Osteocyte (in vitro differentiated cells): ENCODE results near the gene NPPA. TPM values are rescaled to one million over a fixed set of nuclear protein-coding genes. Genes with fewer than 3 reads are reported as not detected.

Experiments
- DNase-seq: peaks from one replicate; pipeline ENCODE4 v3.0.0; 2021; ENCODE audit warnings: mixed read lengths; ENCODE audit not compliant: unreplicated experiment; ENCODE audit errors: extremely low spot score
- H3K27ac Mint-ChIP-seq: one replicate; pipeline ENCODE4 v1.8.0; 2021; ENCODE audit warnings: mild to moderate bottlenecking, mixed read lengths; ENCODE audit not compliant: unreplicated experiment
- H3K27me3 Mint-ChIP-seq: one replicate; pipeline ENCODE4 v1.8.0; 2021; ENCODE audit warnings: mixed read lengths; ENCODE audit not compliant: unreplicated experiment
- H3K36me3 Mint-ChIP-seq: one replicate; pipeline ENCODE4 v1.8.0; 2021; ENCODE audit warnings: mixed read lengths; ENCODE audit not compliant: unreplicated experiment
- H3K4me1 Mint-ChIP-seq: one replicate; pipeline ENCODE4 v1.8.0; 2021; ENCODE audit warnings: mixed read lengths; ENCODE audit not compliant: unreplicated experiment
- H3K4me3 Mint-ChIP-seq: one replicate; pipeline ENCODE4 v1.8.0; 2021; ENCODE audit warnings: mild to moderate bottlenecking, moderate library complexity, mixed read lengths; ENCODE audit not compliant: unreplicated experiment
- H3K9me3 Mint-ChIP-seq: one replicate; pipeline ENCODE4 v1.8.0; 2021; ENCODE audit warnings: mixed read lengths; ENCODE audit not compliant: unreplicated experiment
- CTCF ChIP-seq: fragments of 200-600 bp; sonication (generic); IDR thresholded peaks from 2 replicates; pipeline ENCODE4 v1.5.0; 2021; ENCODE audit warnings: antibody characterized with exemption, mild to moderate bottlenecking, moderate library complexity
- total RNA-seq: library from RNA; stranded (reverse); gene quantifications from 2 replicates; pipeline ENCODE4 v1.2.1, GENCODE V29; 2021

Gene NPPA
- total RNA-seq, 1 donor from 2014 or later: not detected

- no peak overlapping the region for H3K27ac Mint-ChIP-seq
- DNase-seq: no peak
- H3K36me3 Mint-ChIP-seq: no peaks in the 10 kb centered on the region
- peaks cover 3% of the 10 kb centered on the region for H3K4me1 Mint-ChIP-seq
- H3K4me3 Mint-ChIP-seq: no peak overlapping the region
- H3K27me3 Mint-ChIP-seq: peaks cover 28% of the 10 kb centered on the region
- no peaks in the 10 kb centered on the region for H3K9me3 Mint-ChIP-seq
- TF ChIP-seq CTCF: no peak
Measured at GRCh38 chr1:11855430-11855829, 7.8 kb upstream of the NPPA start.

- H3K27me3 Mint-ChIP-seq: peaks cover 18% of the 10 kb centered on the region
- DNase-seq: no peak
Measured at GRCh38 chr1:11854519-11854918, 6.9 kb upstream of the NPPA start.

GRCh38 chr1:11851180-11851579 lies 3.6 kb upstream of the NPPA start:
- DNase-seq: no peak
- TF ChIP-seq CTCF: no peak
- no peak overlapping the region for H3K4me3 Mint-ChIP-seq

More at GRCh38 chr1:11854519-11854918, 6.9 kb upstream of the NPPA start:
- Mint-ChIP-seq H3K27ac (no peak overlapping the region), H3K36me3 (peaks cover 1% of the 10 kb centered on the region), H3K4me1 (peaks cover 3% of the 10 kb centered on the region), H3K9me3 (no peaks in the 10 kb centered on the region), H3K4me3 (no peak overlapping the region)
- no peak for TF ChIP-seq CTCF

GRCh38 chr1:11850156-11850555 lies 2.6 kb upstream of the NPPA start:
- no peak for TF ChIP-seq CTCF
- Mint-ChIP-seq H3K27me3 (peaks cover 5% of the 10 kb centered on the region), H3K4me3 (no peak overlapping the region), H3K27ac (no peak overlapping the region), H3K9me3 (no peaks in the 10 kb centered on the region), H3K36me3 (peaks cover 22% of the 10 kb centered on the region), H3K4me1 (peaks cover 3% of the 10 kb centered on the region)
- DNase-seq: no peak

More at GRCh38 chr1:11851180-11851579, 3.6 kb upstream of the NPPA start:
- Mint-ChIP-seq H3K9me3 (no peaks in the 10 kb centered on the region), H3K27me3 (peaks cover 5% of the 10 kb centered on the region), H3K27ac (no peak overlapping the region), H3K36me3 (peaks cover 14% of the 10 kb centered on the region), H3K4me1 (peaks cover 3% of the 10 kb centered on the region)

- Mint-ChIP-seq H3K4me1 (peaks cover 3% of the 10 kb centered on the region), H3K4me3 (no peak overlapping the region), H3K9me3 (no peaks in the 10 kb centered on the region), H3K27me3 (peaks cover 5% of the 10 kb centered on the region), H3K27ac (no peak overlapping the region), H3K36me3 (peaks cover 31% of the 10 kb centered on the region)
- DNase-seq: no peak
- TF ChIP-seq CTCF: no peak
Measured at GRCh38 chr1:11848373-11848700, 754 bp upstream of the NPPA start.
